Liver (tissue), 9 donors: ENCODE measurements around the gene HTRA1. TPM values are rescaled to one million over a fixed set of nuclear protein-coding genes. Genes with fewer than 3 reads are reported as not detected.

Experiments
- DNase-seq: peaks from one replicate; pipeline ENCODE4 v3.0.0-alpha.2; 2017; ENCODE audit warnings: low spot score
- H3K27ac ChIP-seq, 2 donors: one replicate each; pipeline ENCODE4 v1.7.0; 2013; ENCODE audit warnings: inconsistent platforms in 2 of 2, low read length in 2 of 2, control low read depth in 1 of 2, low read depth in 1 of 2, mild to moderate bottlenecking in 1 of 2
- H3K27me3 ChIP-seq, 4 donors: one replicate each; pipeline versions ENCODE4 v1.6.1 to v1.7.0; 2013; ENCODE audit warnings: low read length in 3 of 4, inconsistent platforms in 1 of 4, mild to moderate bottlenecking in 1 of 4, moderate library complexity in 1 of 4; ENCODE audit not compliant: control insufficient read depth in 4 of 4, insufficient read depth in 4 of 4
- H3K36me3 ChIP-seq, 4 donors: one replicate each; pipeline versions ENCODE4 v1.6.1 to v1.7.0; 2013; ENCODE audit warnings: low read length in 3 of 4, mild to moderate bottlenecking in 3 of 4, low read depth in 1 of 4, moderate library complexity in 1 of 4; ENCODE audit not compliant: control insufficient read depth in 4 of 4, insufficient read depth in 3 of 4
- H3K4me1 ChIP-seq, 4 donors: one replicate each; pipeline versions ENCODE4 v1.6.1 to v1.7.0; 2013; ENCODE audit warnings: low read length in 3 of 4, mild to moderate bottlenecking in 3 of 4, moderate library complexity in 1 of 4; ENCODE audit not compliant: control insufficient read depth in 4 of 4, insufficient read depth in 4 of 4
- H3K4me3 ChIP-seq, 3 donors: one replicate each; pipeline versions ENCODE4 v1.6.1 to v1.7.0; 2013; ENCODE audit warnings: low read length in 3 of 3, control low read depth in 1 of 3, low read depth in 1 of 3, mild to moderate bottlenecking in 1 of 3
- H3K9ac ChIP-seq, 2 donors: one replicate each; pipeline ENCODE4 v1.7.0; 2013; ENCODE audit warnings: low read length in 2 of 2, mild to moderate bottlenecking in 2 of 2, moderate library complexity in 2 of 2, control low read depth in 1 of 2, low read depth in 1 of 2
- H3K9me3 ChIP-seq, 4 donors: one replicate each; pipeline versions ENCODE4 v1.6.1 to v1.7.0; 2013; ENCODE audit warnings: low read length in 3 of 4; ENCODE audit not compliant: control insufficient read depth in 4 of 4
- EGR1 ChIP-seq, 2 donors: IDR thresholded peaks; 2 replicates each; pipeline ENCODE4 v1.6.1; 2016 to 2018; ENCODE audit warnings: antibody characterized with exemption in 2 of 2, low read depth in 2 of 2
- FOXA1 ChIP-seq: IDR thresholded peaks from 2 replicates; pipeline ENCODE4 v1.6.1; 2016; ENCODE audit warnings: antibody characterized with exemption
- FOXA2 ChIP-seq: IDR thresholded peaks from 2 replicates; pipeline ENCODE4 v1.6.1; 2016; ENCODE audit warnings: antibody characterized with exemption
- GABPA ChIP-seq, 2 donors: IDR thresholded peaks in 1 of 2; conservative IDR thresholded peaks in 1 of 2; 2 replicates each; pipeline ENCODE4 v1.6.1; 2016; ENCODE audit warnings: antibody characterized with exemption in 2 of 2, mild to moderate bottlenecking in 1 of 2, moderate library complexity in 1 of 2
- HNF4A ChIP-seq, 2 donors: conservative IDR thresholded peaks; 2 replicates each; pipeline ENCODE4 v1.6.1; 2016; ENCODE audit warnings: antibody characterized with exemption in 2 of 2, mild to moderate bottlenecking in 2 of 2
- HNF4G ChIP-seq: IDR thresholded peaks from 2 replicates; pipeline ENCODE4 v1.6.1; 2016; ENCODE audit warnings: antibody characterized with exemption
- JUND ChIP-seq, 2 donors: IDR thresholded peaks; 2 replicates each; pipeline ENCODE4 v1.6.1; 2016; ENCODE audit warnings: antibody characterized with exemption in 2 of 2
- RAD21 ChIP-seq, 2 donors: IDR thresholded peaks; 2 replicates each; pipeline ENCODE4 v1.6.1; 2016; ENCODE audit warnings: antibody characterized with exemption in 2 of 2, mild to moderate bottlenecking in 2 of 2
- RXRA ChIP-seq, 2 donors: IDR thresholded peaks; 2 replicates each; pipeline ENCODE4 v1.6.1; 2017 to 2018; ENCODE audit warnings: antibody characterized with exemption in 2 of 2, mild to moderate bottlenecking in 1 of 2
- SP1 ChIP-seq: IDR thresholded peaks from 2 replicates; pipeline ENCODE4 v1.6.1; 2018; ENCODE audit warnings: antibody characterized with exemption, mild to moderate bottlenecking
- TAF1 ChIP-seq: conservative IDR thresholded peaks from 2 replicates; pipeline ENCODE4 v1.6.1; 2016; ENCODE audit warnings: antibody characterized with exemption, mild to moderate bottlenecking
- WGBS: extraction: QIAGEN DNeasy Blood & Tissue Kit; methylation state at CpG from one replicate; pipeline ENCODE4 v1.1.7; 2013; 5-methylcytosine and 5-hydroxymethylcytosine counted together
- polyA plus RNA-seq, 2 donors: library from polyadenylated mRNA; stranded (reverse) in 1 of 2; unstranded in 1 of 2; fragments of 200-250 nt in 1 of 2; fragments of >200 nt in 1 of 2; fragmentation: Nextera tagmentation in 1 of 2; extraction: Ambion mirVana in 1 of 2; gene quantifications; one replicate each; pipeline versions ENCODE4 v1.2.1 to v1.2.3, GENCODE V29; 2013 to 2015
- total RNA-seq, 2 donors: library from RNA; depleted of rRNA; stranded (reverse); fragments of >200 nt; gene quantifications; one replicate each; pipeline ENCODE4 v1.2.3, GENCODE V29; 2014
- TF ChIP-seq, protein P1 (sequence below): IDR thresholded peaks from 2 replicates; pipeline ENCODE4 v1.6.1; 2016; ENCODE audit warnings: antibody characterized with exemption
- TF ChIP-seq, protein P2 (sequence below): IDR thresholded peaks from 2 replicates; pipeline ENCODE4 v1.6.1; 2016; ENCODE audit warnings: antibody characterized with exemption
- TF ChIP-seq, protein P3 (sequence below): IDR thresholded peaks from 2 replicates; pipeline ENCODE4 v1.6.1; 2016; ENCODE audit warnings: antibody characterized with exemption, mild to moderate bottlenecking
- TF ChIP-seq, protein P4 (sequence below): IDR thresholded peaks from 2 replicates; pipeline ENCODE4 v1.6.1; 2016; ENCODE audit warnings: antibody characterized with exemption
- TF ChIP-seq, protein P5 (sequence below): fragments of 150-350 bp; IDR thresholded peaks from 2 replicates; pipeline ENCODE4 v1.5.1; 2017; ENCODE audit warnings: improper control_type of control experiment, low read depth, low read length; ENCODE audit not compliant: missing input control
- donor health status: healthy.
- donor health status: healthy.
- donor health status: healthy.
- donor health status: healthy.
- donor health status: healthy.

Gene HTRA1
- total and polyA plus RNA-seq, 4 donors: 4.3 to 289 (median 72.1) TPM

DNA sequence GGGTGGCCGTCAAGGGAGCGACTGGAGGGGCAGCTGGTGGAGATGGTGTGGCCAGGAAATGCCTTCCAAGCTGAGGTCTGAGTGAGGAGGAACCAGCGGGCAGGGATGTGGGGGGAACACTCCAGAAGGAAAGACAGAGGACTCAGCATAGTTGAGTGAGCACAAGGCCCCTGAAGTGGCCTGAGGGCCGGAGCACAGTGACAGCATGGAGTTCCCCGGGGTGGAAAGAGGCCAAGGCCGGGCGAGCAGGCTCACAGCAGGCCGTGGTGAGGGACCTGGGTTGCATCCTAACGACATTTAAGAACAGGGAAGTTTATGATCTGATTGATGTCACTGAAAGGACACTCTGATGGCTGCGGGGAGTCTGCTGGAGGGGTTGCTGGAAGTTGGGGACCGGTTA, 48.0 kb downstream of the HTRA1 start:
- 92% methylated on average over 11 of the region's 11 CpGs for WGBS
- Histone ChIP-seq H3K4me1 (peaks cover 0 to 2% (median 0%) of the 10 kb centered on the region in 4 donors), H3K27me3 (no peaks in the 10 kb centered on the region), H3K9ac (no peak overlapping the region), H3K9me3 (no peaks in the 10 kb centered on the region), H3K4me3 (no peak overlapping the region), H3K27ac (no peak overlapping the region), H3K36me3 (peaks cover 4 to 52% (median 21%) of the 10 kb centered on the region in 4 donors)
- no peak for DNase-seq
- no peak for TF ChIP-seq RAD21 (IDR thresholded peaks at IDR 0.05)
- TF ChIP-seq, protein P1, sequence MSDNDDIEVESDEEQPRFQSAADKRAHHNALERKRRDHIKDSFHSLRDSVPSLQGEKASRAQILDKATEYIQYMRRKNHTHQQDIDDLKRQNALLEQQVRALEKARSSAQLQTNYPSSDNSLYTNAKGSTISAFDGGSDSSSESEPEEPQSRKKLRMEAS: no peak
- TF ChIP-seq RXRA (IDR thresholded peaks at IDR 0.05): no peak
- no peak for TF ChIP-seq JUND (IDR thresholded peaks at IDR 0.05)
- TF ChIP-seq, protein P2, sequence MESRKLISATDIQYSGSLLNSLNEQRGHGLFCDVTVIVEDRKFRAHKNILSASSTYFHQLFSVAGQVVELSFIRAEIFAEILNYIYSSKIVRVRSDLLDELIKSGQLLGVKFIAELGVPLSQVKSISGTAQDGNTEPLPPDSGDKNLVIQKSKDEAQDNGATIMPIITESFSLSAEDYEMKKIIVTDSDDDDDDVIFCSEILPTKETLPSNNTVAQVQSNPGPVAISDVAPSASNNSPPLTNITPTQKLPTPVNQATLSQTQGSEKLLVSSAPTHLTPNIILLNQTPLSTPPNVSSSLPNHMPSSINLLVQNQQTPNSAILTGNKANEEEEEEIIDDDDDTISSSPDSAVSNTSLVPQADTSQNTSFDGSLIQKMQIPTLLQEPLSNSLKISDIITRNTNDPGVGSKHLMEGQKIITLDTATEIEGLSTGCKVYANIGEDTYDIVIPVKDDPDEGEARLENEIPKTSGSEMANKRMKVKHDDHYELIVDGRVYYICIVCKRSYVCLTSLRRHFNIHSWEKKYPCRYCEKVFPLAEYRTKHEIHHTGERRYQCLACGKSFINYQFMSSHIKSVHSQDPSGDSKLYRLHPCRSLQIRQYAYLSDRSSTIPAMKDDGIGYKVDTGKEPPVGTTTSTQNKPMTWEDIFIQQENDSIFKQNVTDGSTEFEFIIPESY: no peak
- TF ChIP-seq GABPA (IDR thresholded peaks at IDR 0.05 in 1 of 2, conservative IDR thresholded peaks at IDR 0.05 in 1 of 2): no peak
- TF ChIP-seq HNF4A (conservative IDR thresholded peaks at IDR 0.05): no peak
- TF ChIP-seq SP1: no peak
- TF ChIP-seq, protein P3, sequence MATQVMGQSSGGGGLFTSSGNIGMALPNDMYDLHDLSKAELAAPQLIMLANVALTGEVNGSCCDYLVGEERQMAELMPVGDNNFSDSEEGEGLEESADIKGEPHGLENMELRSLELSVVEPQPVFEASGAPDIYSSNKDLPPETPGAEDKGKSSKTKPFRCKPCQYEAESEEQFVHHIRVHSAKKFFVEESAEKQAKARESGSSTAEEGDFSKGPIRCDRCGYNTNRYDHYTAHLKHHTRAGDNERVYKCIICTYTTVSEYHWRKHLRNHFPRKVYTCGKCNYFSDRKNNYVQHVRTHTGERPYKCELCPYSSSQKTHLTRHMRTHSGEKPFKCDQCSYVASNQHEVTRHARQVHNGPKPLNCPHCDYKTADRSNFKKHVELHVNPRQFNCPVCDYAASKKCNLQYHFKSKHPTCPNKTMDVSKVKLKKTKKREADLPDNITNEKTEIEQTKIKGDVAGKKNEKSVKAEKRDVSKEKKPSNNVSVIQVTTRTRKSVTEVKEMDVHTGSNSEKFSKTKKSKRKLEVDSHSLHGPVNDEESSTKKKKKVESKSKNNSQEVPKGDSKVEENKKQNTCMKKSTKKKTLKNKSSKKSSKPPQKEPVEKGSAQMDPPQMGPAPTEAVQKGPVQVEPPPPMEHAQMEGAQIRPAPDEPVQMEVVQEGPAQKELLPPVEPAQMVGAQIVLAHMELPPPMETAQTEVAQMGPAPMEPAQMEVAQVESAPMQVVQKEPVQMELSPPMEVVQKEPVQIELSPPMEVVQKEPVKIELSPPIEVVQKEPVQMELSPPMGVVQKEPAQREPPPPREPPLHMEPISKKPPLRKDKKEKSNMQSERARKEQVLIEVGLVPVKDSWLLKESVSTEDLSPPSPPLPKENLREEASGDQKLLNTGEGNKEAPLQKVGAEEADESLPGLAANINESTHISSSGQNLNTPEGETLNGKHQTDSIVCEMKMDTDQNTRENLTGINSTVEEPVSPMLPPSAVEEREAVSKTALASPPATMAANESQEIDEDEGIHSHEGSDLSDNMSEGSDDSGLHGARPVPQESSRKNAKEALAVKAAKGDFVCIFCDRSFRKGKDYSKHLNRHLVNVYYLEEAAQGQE: no peak
- TF ChIP-seq EGR1 (IDR thresholded peaks at IDR 0.05; ENCODE audit: low read depth in 2 of 2): no peak
- TF ChIP-seq, protein P4, sequence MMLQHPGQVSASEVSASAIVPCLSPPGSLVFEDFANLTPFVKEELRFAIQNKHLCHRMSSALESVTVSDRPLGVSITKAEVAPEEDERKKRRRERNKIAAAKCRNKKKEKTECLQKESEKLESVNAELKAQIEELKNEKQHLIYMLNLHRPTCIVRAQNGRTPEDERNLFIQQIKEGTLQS: no peak
- TF ChIP-seq TAF1: no peak
- no peak for TF ChIP-seq HNF4G
- no peak for TF ChIP-seq FOXA2
- no peak for TF ChIP-seq FOXA1
- TF ChIP-seq, protein P5, sequence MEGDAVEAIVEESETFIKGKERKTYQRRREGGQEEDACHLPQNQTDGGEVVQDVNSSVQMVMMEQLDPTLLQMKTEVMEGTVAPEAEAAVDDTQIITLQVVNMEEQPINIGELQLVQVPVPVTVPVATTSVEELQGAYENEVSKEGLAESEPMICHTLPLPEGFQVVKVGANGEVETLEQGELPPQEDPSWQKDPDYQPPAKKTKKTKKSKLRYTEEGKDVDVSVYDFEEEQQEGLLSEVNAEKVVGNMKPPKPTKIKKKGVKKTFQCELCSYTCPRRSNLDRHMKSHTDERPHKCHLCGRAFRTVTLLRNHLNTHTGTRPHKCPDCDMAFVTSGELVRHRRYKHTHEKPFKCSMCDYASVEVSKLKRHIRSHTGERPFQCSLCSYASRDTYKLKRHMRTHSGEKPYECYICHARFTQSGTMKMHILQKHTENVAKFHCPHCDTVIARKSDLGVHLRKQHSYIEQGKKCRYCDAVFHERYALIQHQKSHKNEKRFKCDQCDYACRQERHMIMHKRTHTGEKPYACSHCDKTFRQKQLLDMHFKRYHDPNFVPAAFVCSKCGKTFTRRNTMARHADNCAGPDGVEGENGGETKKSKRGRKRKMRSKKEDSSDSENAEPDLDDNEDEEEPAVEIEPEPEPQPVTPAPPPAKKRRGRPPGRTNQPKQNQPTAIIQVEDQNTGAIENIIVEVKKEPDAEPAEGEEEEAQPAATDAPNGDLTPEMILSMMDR: no peak

DNA sequence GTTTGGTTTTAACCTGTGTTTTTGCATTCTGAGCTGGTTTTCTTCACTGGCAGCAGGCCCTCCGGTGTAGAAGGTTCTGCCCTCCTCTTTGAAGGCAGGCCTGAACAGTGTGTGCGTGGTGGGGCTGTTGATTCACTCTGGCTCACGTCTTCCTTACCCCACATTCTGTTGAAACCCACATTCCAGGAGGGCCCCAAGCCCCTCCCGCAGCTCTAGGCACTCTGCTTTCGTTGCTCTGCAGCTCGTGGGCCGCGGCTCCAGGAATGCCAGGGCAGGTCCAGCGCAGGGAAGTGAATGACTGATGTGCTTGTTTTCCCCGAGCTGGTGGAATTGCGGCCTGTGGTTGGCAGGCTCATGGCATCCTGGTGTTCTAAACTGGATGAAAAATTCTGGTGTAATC, 49.0 kb downstream of the HTRA1 start:
- no peaks in the 10 kb centered on the region for H3K4me1 ChIP-seq
- H3K36me3 ChIP-seq: peaks cover 4 to 61% (median 26%) of the 10 kb centered on the region in 4 donors
- H3K27me3 ChIP-seq: no peaks in the 10 kb centered on the region
- H3K27ac ChIP-seq: no peak overlapping the region
- no peak overlapping the region for H3K9ac ChIP-seq
- DNase-seq: no peak
- 95% methylated on average over 11 of the region's 11 CpGs for WGBS
- H3K4me3 ChIP-seq: no peak overlapping the region
- no peaks in the 10 kb centered on the region for H3K9me3 ChIP-seq
- TF ChIP-seq FOXA2 (no peak), SP1 (no peak), HNF4G (no peak), HNF4A (conservative IDR thresholded peaks at IDR 0.05) (no peak)
- TF ChIP-seq, protein P5: no peak
- TF ChIP-seq, protein P3: no peak
